MCF 10A (cell line): ENCODE data around the gene PEX13. TPM values are rescaled to one million over a fixed set of nuclear protein-coding genes. Genes with fewer than 3 reads are reported as not detected.

Source experiments
- BruUV-seq: library from RNA; stranded (reverse); fragments of 400-500 nt; replicated peaks from 2 replicates; lab custom pipeline; 2021; lab: Mats Ljungman, UMichigan
- CTCF ChIA-PET: fragments of 300-600 bp; sonication (Branson Sonifier 250); formaldehyde crosslinking; extraction: SDS; loops from one replicate; lab custom pipeline; 2021; ENCODE audit warnings: antibody characterized with exemption, inconsistent platforms; lab: Yijun Ruan, JAX
- POLR2A ChIA-PET: fragments of 300-600, 350-650 bp; sonication (Branson Sonifier 250); formaldehyde crosslinking; extraction: SDS; loops from one replicate; lab custom pipeline; 2020; ENCODE audit warnings: antibody characterized with exemption, inconsistent platforms; lab: Yijun Ruan, JAX
- DNase-seq: peaks from one replicate; pipeline ENCODE4 v3.0.0-alpha.2; 2018; ENCODE audit not compliant: unreplicated experiment
- H3K27ac Mint-ChIP-seq: one replicate; pipeline ENCODE4 v1.8.0; 2022; ENCODE audit warnings: mild to moderate bottlenecking, low read depth, mixed read lengths; ENCODE audit not compliant: unreplicated experiment
- H3K27me3 Mint-ChIP-seq: one replicate; pipeline ENCODE4 v1.8.0; 2022; ENCODE audit warnings: mixed read lengths; ENCODE audit not compliant: insufficient read depth, unreplicated experiment
- H3K36me3 Mint-ChIP-seq: one replicate; pipeline ENCODE4 v1.8.0; 2022; ENCODE audit warnings: mild to moderate bottlenecking, moderate library complexity, mixed read lengths; ENCODE audit not compliant: insufficient read depth, unreplicated experiment
- H3K4me1 Mint-ChIP-seq: one replicate; pipeline ENCODE4 v1.8.0; 2022; ENCODE audit warnings: mixed read lengths; ENCODE audit not compliant: insufficient read depth, unreplicated experiment
- H3K4me3 Mint-ChIP-seq: one replicate; pipeline ENCODE4 v1.8.0; 2022; ENCODE audit warnings: mild to moderate bottlenecking, moderate library complexity, mixed read lengths; ENCODE audit not compliant: unreplicated experiment
- H3K9me3 Mint-ChIP-seq: one replicate; pipeline ENCODE4 v1.8.0; 2022; ENCODE audit warnings: mixed read lengths; ENCODE audit not compliant: unreplicated experiment
- intact Hi-C: fragments of 100-400 bp; cut with micrococcal nuclease; formaldehyde crosslinking; loops from 2 replicates; pipeline ENCODE4 v1.14.1; 2022
- total RNA-seq: library from RNA; stranded (reverse); gene quantifications from 2 replicates; pipeline ENCODE4 v1.2.3, GENCODE V29; 2022
- TF ChIP-seq, protein P1 (sequence below): fragments of 200-600 bp; IDR thresholded peaks from one replicate; pipeline ENCODE4 v1.8.0; 2022; ENCODE audit warnings: antibody characterized with exemption, mild to moderate bottlenecking; ENCODE audit not compliant: unreplicated experiment

PEX13 gene
- total RNA-seq, 1 experiment from 2014 or later = 18.6 TPM

DNA sequence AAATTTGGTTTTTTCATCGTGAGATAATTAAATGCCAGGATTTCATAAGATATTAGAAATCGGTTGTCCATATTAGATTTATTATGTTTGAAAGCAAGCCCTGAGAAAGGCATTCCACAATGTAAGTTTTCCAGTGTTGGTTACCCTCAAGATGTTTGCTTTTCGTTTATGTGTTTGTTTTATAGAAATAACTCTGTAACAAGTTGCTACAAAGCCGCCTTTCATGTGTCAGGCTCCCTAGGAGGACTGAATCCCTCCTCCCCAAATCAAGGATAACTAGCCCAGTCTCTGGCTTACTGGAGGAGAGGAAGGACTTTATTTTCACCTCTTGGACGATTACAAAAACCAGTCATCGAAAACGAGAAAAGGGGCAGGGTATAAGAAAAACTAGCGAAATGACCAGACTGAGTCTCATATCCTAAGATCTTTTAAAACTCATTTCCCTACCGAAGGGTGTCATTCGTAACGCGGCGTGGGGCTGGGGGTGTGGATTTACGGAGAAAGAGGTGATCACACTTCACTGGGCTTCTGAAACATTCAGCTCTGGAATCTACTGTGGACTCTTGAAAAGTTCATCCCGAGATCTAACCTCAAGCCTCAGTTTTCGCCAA, 1.0 kb upstream of the PEX13 start:
- no peaks in the 10 kb centered on the region for H3K36me3 Mint-ChIP-seq
- intact Hi-C loops = loop anchor here (1.0 kb wide), 1 partner anchor 49 kb away; the partner anchor contains the start of gene SANBR
- CTCF ChIA-PET = interaction anchor here (0.7 kb wide), 1 partner anchor 56 kb away, joined by 3 read pairs; no protein-coding TSS in a partner anchor
- peak overlapping the region; percentile 91 for H3K4me3 Mint-ChIP-seq
- POLR2A ChIA-PET = interaction anchor here (0.7 to 4.6 kb wide), 27 partner anchors 9 to 417 kb away, joined by 3 to 135 read pairs (median 7); partner anchors contain the start of genes PAPOLG, REL and SANBR
- TSS peak; percentile 59 for BruUV-seq
- peak overlapping the region; percentile 97 for H3K27ac Mint-ChIP-seq
- TF ChIP-seq, protein P1, sequence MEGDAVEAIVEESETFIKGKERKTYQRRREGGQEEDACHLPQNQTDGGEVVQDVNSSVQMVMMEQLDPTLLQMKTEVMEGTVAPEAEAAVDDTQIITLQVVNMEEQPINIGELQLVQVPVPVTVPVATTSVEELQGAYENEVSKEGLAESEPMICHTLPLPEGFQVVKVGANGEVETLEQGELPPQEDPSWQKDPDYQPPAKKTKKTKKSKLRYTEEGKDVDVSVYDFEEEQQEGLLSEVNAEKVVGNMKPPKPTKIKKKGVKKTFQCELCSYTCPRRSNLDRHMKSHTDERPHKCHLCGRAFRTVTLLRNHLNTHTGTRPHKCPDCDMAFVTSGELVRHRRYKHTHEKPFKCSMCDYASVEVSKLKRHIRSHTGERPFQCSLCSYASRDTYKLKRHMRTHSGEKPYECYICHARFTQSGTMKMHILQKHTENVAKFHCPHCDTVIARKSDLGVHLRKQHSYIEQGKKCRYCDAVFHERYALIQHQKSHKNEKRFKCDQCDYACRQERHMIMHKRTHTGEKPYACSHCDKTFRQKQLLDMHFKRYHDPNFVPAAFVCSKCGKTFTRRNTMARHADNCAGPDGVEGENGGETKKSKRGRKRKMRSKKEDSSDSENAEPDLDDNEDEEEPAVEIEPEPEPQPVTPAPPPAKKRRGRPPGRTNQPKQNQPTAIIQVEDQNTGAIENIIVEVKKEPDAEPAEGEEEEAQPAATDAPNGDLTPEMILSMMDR = no peak
- H3K9me3 Mint-ChIP-seq = no peaks in the 10 kb centered on the region
- DNase-seq = no peak
- peaks cover 6% of the 10 kb centered on the region for H3K4me1 Mint-ChIP-seq
- H3K27me3 Mint-ChIP-seq = no peaks in the 10 kb centered on the region

DNA sequence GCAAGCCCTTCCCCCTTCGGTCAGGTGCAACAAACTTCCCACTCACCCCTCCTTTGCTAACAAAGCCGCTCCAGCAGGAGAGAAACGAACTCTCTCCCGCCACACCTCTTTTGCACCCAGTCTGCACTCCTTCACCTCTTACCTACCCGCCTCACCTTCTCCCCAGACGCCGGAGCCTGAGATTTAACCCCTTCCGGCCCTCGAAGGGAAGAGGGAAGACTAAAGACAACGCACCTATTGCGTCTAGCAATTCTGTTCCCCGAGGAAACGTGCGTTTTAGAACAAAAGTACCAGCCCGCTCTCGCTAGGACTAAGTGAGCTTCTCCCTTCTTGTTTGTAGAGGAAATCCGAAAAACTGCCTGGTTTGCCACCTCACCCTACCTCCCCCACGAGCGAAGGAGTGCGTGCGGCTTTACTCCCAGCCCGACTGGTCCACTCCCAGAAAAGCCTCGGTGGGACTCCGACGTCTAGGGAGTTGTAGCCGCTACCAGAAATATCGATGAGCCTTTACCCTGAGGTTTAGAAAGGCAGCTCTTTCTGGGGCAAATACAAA, 441 bp upstream of the PEX13 start:
- CTCF ChIA-PET = interaction anchor here (0.7 to 1.0 kb wide), 2 partner anchors 161 to 264 kb away, joined by 3 read pairs; no protein-coding TSS in a partner anchor
- TF ChIP-seq, protein P1 = no peak
- BruUV-seq = no TSS peak
- POLR2A ChIA-PET = interaction anchor here (0.5 to 4.6 kb wide), 26 partner anchors 8 to 418 kb away, joined by 3 to 135 read pairs (median 8); partner anchors contain the start of genes PAPOLG, REL and SANBR
- H3K27me3 Mint-ChIP-seq = no peaks in the 10 kb centered on the region
- H3K36me3 Mint-ChIP-seq = peaks cover 4% of the 10 kb centered on the region
- peak overlapping the region; percentile 97 for H3K27ac Mint-ChIP-seq
- intact Hi-C loops = loop anchor here (1.0 kb wide), 1 partner anchor 48 kb away; the partner anchor contains the start of gene SANBR
- no peaks in the 10 kb centered on the region for H3K9me3 Mint-ChIP-seq
- H3K4me1 Mint-ChIP-seq = peaks cover 6% of the 10 kb centered on the region
- peak overlapping the region; percentile 91 for H3K4me3 Mint-ChIP-seq
- peak; percentile 92 for DNase-seq

DNA sequence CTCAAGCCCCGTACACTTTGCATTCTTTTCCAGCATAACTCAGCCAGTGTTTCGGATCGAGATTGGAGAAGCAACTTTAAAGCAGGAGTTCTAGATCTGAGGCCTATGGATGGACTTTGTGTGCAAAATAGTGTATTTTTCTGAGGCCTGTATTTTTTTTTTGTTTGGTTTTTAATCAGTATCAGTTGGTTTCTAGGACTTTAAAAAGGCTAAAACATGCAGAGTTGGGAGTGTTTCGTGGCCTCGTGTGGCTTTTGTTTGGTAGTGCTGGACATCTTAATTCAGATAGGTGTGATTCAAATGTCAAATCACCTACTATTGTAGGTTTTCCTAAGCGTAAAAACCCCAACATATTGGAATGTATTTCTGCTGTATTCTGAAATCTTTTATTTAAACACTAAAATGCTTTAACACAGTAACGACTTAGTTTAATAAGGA, 817 bp downstream of the PEX13 start:
- BruUV-seq = TSS peak; percentile 51
- H3K9me3 Mint-ChIP-seq = no peaks in the 10 kb centered on the region
- H3K4me3 Mint-ChIP-seq = peak overlapping the region; percentile 91
- POLR2A ChIA-PET = interaction anchor here (0.6 to 4.6 kb wide), 18 partner anchors 10 to 519 kb away, joined by 3 to 135 read pairs (median 16); partner anchors contain the start of genes REL and SANBR
- intact Hi-C loops = no loop called here
- peak overlapping the region; percentile 97 for H3K27ac Mint-ChIP-seq
- CTCF ChIA-PET = interaction anchor here (0.6 kb wide), 1 partner anchor 235 kb away, joined by 3 read pairs; no protein-coding TSS in a partner anchor
- TF ChIP-seq, protein P1 = no peak
- DNase-seq = no peak
- no peaks in the 10 kb centered on the region for H3K27me3 Mint-ChIP-seq
- peaks cover 6% of the 10 kb centered on the region for H3K4me1 Mint-ChIP-seq
- peaks cover 16% of the 10 kb centered on the region for H3K36me3 Mint-ChIP-seq

DNA sequence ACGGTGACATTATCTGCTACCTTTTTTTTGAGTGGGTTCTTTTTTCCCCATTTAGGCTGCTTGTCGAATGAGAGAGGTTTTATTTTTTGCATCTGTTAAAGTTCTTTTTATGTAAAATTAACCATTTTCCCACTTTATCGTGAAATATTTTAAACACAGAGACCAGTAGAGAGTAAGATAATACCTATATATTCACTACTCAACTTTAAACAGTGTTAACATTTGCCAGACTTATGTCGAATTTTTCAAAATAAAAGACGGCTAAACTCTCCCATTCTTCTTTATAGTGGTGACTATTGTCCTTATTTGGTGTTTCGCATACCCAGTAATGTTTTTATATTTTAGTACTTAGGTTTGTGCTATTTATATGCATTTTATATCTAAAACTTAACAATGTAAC, 1.3 kb downstream of the PEX13 start:
- no TSS peak for BruUV-seq
- peaks cover 21% of the 10 kb centered on the region for H3K36me3 Mint-ChIP-seq
- POLR2A ChIA-PET = interaction anchor here (4.6 kb wide), 1 partner anchor 48 kb away, joined by 27 read pairs; the partner anchor contains the start of gene SANBR

More for the DNA sequence above, 1.3 kb downstream of the PEX13 start:
- peak overlapping the region; percentile 97 for H3K27ac Mint-ChIP-seq
- H3K4me1 Mint-ChIP-seq = peaks cover 8% of the 10 kb centered on the region
- no peaks in the 10 kb centered on the region for H3K27me3 Mint-ChIP-seq
- no peak for DNase-seq
- peak overlapping the region; percentile 91 for H3K4me3 Mint-ChIP-seq
- H3K9me3 Mint-ChIP-seq = no peaks in the 10 kb centered on the region
- intact Hi-C loops = no loop called here
- CTCF ChIA-PET = no interaction called here
- TF ChIP-seq, protein P1 = no peak
